CD4-positive, alpha-beta T cell treated with Interleukin-2 at 100 ng/mL for 4 hours (primary cell): ENCODE data around the gene PACRG.

Source experiments
- DNase-seq: peaks from one replicate; pipeline ENCODE4 v3.0.0-alpha.2; 2020; ENCODE audit warnings: low spot score

PACRG gene

DNA sequence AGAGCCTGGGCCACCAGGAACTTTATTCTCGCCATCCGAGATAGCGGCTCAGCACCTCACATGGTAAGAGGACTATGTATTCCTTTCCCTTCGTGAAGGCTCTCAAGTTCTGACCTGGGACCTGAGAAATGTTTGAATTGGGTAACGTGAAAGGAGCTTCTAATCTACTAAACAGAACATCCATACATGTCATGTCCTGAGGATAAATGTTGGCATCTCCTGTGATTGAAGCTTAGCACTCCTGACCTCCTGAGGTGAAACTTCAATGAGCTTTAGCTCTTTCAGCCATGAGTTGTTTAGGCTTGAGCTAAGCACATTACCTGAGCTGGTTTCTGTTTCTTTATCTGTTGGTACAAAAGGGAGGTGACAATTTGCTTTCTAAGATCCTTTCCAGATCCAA is 280.9 kb downstream of the PACRG start:
- no peak for DNase-seq

DNA sequence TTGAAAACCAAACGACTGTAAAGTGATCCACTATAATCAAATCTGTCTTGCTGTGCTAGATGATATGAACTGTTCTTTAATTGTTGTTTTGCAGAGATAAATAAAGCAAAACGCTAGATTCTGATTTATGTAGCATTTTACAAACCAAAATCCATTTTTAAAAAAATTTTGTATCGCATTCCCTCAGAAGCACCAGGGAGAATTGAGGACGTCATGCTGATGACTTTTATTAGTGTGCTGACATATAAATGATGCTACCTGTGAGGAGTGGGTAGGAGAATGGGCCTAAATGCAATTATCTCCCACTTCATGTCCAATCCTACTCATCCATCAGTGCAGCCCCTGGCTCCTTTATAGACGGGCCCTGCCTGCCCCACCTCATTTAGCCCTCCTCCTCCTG is 282.4 kb downstream of the PACRG start:
- DNase-seq = no peak

DNA sequence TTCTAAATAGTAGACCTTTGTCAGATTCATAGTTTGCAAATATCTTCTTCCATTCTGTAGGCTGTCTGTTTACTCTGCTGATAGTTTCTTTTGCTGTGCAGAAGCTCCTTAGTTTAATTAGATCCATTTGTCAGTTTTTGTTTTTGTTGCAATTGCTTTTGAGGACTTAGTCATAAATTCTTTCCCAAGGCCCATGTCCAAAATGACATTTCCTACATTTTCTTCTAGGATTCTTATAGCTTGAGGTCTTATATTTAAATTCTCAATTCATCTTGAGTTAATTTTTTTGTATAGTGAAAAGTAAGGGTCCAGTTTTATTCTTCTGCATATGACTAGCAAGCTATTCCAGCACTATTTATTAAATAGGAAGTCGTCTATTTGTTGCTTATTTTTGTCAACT is 287.0 kb downstream of the PACRG start:
- DNase-seq = no peak

DNA sequence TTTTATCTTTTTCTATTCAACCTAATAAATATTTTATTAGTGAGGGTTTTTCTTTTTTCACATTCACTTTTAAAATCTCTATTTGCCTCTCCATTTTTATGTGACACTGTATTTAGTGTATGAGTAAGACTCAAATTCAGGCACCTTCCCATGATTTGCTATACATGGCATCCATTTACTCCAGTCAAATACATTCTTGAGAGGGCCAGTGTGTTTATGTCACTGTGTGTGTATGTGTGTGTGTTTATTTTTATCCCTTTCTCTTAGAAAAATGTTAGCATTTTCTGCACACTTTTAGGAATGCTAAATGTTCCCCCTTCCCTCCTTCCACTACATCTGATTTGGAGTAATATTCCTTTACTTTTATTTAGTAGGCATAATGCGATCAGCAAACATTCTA is 290.0 kb downstream of the PACRG start:
- DNase-seq = no peak

DNA sequence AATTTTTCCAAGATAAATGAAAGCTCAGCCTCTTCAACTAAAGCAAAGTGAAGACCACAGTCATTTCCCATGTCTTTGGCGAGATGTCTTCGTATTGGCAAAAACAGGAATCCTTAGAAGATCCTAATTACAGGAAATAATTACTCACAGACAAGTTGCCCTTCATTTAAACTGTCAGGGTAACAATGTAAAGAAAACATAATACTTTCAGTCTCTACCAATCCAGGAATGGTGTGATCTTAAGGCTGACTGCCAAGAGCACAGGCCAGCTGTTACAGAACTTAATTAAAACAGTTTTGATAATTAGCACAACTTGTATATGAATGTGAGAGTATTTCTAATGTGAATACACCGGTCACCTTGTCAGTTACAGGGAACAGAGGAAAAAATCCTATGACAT is 292.2 kb downstream of the PACRG start:
- DNase-seq = no peak

DNA sequence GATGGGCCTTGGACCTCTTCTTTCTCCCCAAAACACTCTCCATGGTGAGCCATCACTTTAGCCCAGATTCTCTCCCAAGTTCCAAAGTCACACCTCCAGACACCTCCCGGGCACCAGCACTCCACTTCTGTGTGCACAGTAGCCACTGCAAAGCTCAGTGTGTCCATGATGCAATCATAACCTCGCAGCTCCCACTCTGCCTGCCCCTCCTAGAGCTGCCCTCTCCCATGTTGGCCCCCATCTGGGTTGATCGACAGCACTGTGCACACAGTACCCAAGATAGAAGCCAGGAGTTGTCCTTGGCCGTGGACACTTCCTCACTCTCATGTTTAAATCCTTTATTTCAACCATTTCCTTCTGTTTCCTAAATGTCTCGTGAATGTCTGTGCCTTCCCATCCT is 293.3 kb downstream of the PACRG start:
- DNase-seq = no peak

DNA sequence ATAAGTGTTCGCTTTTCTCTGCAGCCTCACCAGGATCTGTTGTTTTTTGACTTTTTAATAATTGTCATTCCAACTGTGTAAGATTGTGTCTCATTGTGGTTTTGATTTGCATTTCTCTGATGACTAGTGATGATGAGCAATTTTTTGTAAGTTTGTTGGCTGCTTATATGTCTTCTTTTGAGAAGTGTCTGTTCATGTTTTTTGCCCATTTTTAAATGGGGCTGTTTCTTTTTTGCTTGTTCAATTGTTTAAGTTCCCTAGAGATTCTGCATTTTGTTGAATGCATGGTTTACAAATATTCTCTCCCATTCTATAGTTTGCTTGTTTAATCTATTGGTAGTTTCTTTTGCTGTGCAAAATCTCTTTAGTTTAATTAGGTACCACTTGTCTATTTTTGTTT is 295.9 kb downstream of the PACRG start:
- no peak for DNase-seq

DNA sequence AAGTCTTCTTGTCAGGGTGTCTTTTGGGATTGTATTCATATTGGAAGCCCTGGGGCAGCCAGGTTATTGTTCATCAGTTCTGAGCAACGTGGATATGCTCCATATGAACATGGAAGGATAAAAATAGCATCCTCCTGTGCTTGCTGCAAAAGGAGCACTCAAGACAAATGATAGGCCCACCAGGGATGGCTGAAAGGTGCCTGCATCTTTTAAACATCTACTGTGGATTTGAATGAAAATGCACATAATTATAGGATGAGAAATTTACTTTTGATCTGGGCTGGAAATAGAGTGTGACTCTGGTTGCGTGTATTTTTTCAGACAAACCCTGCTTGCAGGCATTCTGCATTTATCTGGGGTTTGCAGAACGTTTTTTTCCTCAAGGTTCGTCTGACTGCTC is 299.1 kb downstream of the PACRG start:
- no peak for DNase-seq

DNA sequence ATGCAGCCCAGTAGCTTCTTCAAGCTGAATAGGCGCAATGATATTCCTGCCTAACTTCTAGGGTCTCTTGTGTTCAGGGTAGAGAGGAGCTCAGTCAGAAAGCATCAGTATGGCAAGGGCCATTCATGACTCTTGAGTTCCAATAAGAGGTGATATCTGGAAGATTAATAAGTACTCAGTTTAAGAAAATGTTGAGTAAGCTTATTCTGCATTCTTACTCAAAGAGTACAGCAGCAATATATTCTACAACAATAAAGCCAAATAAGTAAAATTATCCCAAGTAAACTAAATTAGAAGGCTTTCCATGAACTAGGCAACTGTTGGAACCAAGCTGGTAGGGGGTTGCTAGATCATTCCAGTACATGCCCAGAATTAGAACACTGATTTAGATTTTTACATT is 303.2 kb downstream of the PACRG start:
- no peak for DNase-seq

DNA sequence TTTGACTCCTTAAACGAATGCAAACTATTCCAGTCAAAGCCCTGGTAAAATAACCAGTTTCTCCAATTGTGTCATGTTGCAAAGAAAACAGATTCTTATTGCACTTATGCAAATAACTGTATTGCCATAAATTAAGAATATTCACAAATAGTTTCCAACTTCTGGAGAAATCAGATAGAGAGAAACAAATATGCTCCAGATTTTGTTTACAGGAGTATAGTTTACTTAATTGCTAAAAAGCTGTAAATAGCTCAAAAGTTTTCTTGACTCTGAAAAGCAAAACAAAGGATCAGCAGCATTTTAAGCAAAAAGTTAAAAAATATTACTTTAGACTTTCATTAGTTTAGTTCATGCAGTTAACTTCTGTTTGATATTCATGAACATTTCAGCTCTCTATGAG is 304.2 kb downstream of the PACRG start:
- no peak for DNase-seq

DNA sequence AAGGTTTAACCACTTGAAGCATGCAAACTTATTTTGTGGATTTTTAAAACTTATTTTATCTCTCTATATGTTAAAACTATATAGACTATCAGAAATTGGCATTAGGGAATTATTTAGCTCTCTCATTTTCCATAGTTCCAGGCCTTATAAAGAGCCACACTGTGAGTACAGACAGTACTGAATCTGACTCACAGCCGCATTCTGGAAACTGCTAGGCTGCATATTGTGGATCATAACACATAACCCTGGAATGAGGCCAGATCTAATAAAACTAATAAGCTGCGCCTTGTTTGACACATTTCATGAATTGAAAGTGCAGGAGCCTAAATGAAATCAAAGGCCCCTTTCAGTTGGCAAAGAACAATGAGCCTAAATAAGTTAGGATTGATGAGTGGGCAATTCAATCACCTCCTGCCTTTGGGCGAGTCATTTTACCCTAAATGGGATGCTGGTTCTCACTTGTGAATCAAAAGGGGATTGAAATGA is 308.4 kb downstream of the PACRG start:
- DNase-seq = no peak

DNA sequence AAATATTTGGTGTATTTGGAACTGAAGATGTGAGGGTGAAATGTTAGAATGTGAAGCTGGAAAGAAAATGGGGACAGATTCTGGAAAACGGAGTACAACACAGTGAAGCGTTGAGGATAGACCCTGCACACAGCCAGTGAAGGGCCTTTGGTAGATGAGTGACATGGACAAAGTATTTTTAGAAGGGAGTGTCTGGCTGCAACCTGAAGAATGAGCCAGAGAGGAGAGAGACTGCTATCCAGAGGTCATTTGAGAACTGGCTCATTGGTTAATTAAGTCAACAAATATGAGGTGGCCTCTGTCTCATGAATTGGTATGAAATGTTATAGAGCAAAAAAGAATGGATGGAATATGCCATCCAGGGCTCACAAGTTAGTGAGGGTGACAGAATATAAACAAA is 310.5 kb downstream of the PACRG start:
- no peak for DNase-seq

DNA sequence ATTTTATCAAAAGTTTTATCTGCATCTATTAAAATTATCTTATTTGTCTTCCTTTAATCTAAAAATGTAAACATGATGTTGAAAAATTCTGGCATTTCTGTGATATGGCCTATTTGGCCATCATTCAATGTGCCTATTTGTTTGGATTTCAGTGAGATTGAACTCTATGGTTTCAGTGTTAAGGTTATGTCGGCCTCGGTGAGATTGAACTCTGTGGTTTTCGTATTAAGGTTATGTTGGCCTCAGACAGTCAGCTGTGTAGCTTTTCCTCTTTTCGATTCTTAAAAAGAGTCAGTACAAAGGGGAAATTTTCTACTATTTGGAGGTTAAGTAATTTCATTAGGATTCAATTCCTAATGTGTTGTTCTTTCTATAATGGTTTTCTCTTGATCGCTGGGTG is 320.6 kb downstream of the PACRG start:
- DNase-seq = no peak

DNA sequence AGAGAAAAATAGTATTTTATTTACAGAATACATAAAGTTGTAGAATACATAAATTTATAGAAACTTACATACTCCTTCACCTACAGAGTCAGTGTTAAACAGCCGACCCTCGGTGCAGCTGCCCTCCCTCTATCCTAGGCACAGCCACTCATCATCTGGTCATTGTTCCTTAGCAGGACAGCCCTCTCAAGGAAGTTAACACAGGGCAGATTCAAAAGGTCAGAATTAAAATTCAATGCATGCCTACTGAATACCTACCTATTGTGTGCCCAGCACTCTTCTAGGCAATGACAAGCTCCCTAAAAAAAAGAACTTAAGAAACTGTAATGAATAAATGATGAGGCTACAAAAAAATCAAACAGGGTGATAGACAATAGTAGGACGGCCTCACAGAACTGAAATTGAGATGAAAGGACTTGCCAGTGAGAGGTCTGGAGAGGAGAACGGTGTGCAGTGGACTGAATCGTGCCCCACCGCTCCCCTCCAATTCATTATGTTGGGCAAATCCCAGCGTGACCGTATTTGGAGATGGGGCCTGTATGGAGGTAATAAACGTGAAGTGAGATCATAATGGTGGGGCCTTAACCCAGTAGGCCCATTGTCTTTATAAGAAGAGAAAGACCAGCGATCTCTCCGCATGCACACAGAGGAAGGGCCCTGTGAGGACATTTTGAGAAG is 326.0 kb downstream of the PACRG start:
- no peak for DNase-seq

DNA sequence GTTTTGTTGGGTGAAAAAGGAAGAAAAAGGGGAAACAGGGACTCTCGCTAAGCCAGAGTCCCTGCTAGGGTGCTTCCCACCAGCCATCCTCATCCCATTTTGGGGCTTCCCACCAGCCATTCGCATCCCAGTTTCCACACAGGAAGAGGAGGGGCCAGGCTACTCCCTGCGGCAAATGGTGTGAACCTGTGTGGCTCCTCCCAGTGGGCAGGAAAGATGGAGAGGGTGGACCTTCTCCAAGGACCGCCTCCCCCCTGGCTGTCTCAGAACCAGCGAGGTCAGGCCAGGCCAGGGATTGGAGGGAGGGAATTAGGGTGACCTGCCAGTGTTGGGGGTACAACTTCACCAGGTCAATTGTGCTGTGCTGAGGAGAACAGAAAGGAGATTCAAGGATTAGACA is 326.9 kb downstream of the PACRG start:
- no peak for DNase-seq

DNA sequence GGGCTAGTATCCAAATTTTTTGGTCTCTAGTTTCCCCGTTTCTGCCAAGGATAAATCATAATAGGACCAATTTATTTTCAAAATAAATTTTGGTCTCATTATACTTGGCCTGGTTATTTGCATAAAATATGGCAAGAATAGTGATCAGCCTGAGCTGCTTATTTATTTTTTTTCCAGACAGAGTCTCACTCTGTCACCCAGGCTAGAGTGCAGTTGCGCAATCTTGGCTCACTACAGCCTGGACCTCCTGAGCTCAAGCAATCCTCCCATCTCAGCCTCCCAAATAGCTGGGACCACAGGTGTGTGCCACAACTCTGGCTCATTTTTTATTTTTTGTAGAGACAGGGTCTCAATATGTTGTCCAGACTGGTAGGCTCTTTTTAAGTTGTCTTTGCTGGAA is 329.5 kb downstream of the PACRG start:
- no peak for DNase-seq

DNA sequence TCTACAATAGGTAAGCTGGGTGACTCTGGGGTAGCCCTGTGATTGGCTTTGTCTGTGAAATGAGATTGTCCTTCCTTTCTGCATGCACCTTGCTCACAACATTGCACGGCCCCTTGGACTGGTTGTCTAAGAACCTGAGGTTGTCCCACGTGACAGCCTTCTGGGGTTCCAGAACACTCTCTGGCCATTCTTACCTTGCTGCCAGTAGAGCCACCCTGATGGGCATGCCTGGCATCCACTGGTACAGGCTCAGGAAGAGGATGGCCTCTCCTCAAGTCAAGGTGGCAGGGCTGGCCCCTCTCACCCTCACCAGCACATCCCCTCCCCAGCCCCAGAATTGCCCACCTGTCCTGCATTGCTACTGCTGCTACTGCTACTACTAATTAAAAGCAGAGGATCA is 335.0 kb downstream of the PACRG start:
- no peak for DNase-seq

DNA sequence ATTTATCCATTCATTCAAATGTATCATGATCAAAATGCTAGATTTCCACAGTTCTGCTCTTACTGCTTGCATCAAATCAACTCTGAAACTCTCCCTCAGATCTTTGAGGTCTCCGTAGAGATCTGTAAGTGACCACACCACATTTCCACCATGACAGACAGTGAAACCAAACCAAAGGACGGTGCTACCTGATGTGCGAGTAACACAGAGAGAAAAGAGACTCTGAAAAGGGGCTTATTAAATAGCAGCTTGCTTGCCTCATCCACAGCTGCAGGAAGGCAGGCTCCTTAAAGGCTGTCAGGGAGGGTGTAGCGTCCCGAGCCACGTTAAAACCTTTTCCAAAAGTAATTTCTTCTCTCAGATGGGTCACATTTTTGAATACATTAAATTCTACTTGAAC is 335.8 kb downstream of the PACRG start:
- no peak for DNase-seq

DNA sequence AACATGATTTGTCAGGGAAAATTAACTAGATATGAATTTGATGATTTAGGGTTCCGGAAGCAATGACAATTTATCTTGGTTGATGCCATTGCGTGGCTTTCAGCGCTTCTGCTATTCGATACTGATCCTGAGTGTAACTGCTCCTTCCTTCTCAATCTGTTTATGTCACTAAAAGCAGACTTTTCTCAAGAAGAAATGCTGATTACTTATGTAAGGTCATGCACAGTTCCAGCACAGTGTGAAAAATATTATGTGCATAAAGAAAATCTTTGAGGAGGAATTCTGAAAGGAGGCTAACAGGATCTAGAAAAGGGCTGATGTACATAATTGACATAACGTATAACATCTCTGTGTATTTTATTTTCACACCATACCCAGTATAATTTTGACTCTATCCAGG is 336.6 kb downstream of the PACRG start:
- DNase-seq = no peak

DNA sequence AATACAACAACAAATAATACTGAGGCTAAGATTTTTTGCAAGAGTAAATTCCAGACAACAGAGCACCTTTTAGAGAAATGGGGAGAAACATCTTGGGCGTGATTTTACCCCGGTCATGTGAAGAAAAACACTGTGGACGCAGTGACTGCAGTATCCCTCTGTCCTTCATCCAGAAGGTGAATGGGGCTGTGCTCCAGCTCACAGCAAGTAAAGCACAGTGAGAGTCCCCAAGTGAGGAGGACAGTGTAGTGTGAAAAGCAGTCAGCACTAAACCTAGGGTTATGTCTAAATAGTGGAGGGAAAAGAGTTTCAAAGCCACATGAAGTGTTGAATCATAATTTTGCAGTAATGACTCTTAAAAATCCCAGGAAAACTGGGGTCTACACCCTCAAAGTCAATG is 338.4 kb downstream of the PACRG start:
- DNase-seq = no peak

DNA sequence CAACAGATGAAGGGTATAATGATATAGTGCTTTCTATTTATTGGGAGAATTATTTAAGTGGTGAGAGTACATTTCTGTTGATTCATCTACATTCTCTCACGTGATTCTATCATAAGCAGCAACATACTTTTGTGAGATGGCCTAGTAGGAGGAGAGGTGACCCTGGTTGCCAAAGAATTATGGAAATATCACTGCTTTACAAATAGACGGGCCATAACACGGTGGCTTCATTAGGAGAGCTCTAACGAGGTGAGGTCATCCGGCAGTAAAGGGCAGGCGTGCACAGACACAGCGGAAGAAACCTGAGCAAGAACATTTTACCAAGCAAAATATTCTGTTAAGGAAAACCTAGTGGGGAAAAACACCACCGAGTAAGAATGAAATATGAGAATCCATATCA is 349.4 kb downstream of the PACRG start:
- DNase-seq = no peak

DNA sequence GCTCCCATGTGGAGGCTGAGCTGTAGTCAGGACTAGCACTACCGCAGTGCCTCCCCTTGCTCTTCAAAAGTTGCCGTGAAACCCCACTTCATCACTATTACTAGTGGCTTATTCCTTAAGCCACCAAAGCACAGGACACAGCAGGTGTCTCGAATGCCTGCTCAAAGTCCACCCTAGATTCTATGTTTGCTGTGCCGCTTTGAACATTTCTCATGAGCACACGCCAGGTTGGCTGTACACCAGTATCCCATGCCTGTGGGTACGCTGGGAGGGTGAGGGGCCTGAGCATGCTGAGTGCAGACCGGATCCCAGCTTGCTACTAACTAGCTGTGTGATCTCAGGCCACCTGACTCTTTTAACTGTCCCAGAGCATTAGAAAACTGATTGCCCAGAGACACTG is 350.9 kb downstream of the PACRG start:
- DNase-seq = no peak

DNA sequence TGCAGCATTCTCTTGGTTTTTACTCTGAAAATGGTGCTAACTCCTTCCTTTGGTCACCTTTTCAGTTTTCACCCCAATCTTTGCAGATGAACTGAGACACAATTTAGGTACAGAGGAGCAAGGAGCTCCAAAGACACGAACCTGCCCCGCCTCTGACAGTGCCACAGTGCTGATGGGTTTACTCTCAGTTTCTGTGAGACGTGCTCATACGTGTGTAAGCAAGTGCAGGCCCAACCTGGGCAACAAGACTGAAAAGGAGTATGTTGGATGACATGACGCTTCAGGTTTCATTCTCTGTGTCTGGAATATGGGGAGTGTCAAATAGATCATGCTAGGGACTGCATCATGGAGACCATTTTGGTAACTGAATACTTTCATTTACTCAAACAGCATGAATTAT is 352.5 kb downstream of the PACRG start:
- no peak for DNase-seq

DNA sequence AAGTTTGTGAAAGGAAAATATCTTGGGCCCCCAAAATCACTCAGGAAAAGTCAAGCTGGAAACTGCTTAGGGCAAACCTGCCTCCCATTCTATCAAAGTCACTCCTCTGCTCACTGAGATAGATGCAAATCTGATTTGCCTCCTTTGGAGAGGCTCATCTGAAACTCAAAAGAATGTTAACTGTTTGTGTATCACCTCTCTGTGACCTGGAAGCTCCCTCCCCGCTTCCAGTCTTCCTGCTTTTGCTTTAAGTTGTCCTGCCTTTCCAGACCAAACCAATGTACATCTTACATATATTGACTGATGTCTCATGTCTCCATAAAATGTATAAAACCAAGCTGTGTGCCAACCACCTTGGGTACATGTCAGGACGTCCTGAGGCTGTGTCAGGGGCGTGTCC is 355.4 kb downstream of the PACRG start:
- DNase-seq = no peak

DNA sequence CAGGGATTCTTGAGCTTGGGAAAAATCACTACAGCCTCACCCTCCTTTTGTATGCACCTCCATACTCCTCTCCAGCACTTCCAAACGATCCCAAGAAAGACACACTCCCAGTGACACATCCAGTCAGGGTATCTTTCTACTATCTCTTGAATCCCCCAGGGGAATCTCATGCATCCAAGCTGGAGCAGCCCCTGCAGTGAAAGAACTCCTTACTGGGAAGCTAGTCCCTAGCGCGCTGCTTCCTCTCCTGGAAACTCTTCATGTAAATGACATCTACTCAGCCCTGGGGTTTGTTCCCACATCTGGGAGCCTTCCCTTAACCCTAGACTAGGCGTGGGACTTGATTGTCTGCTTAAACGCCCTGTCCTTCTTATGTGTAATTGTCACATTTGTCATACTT is 357.7 kb downstream of the PACRG start:
- no peak for DNase-seq
